Fibroblast of lung (primary cell): Measurements from ENCODE around the gene ADGRL2. TPM values are rescaled to one million over a fixed set of nuclear protein-coding genes. Genes with fewer than 3 reads are reported as not detected.

Experiments
- DNase-seq, 2 donors: peaks; one replicate each; pipeline versions ENCODE4 v3.0.0 to v3.0.0-alpha.2; 2010; ENCODE audit warnings: low read depth in 2 of 2
- H2AFZ ChIP-seq: 2 replicates; pipeline ENCODE4 v1.5.1; 2012; ENCODE audit warnings: low read length, control low read depth, inconsistent platforms
- H3K27ac ChIP-seq: 2 replicates; pipeline ENCODE4 v1.5.1; 2011; ENCODE audit warnings: low read length, control low read depth; ENCODE audit not compliant: insufficient read depth
- H3K27me3 ChIP-seq: 2 replicates; pipeline ENCODE4 v1.5.1; 2011; ENCODE audit warnings: mild to moderate bottlenecking, low read length; ENCODE audit not compliant: control insufficient read depth, insufficient read depth
- H3K36me3 ChIP-seq: 2 replicates; pipeline ENCODE4 v1.5.1; 2011; ENCODE audit warnings: low read length; ENCODE audit not compliant: control insufficient read depth, insufficient read depth
- H3K4me1 ChIP-seq: 2 replicates; pipeline ENCODE4 v1.5.1; 2011; ENCODE audit warnings: low read length; ENCODE audit not compliant: control insufficient read depth, insufficient read depth; ENCODE audit errors: extremely low read depth
- H3K4me2 ChIP-seq: 2 replicates; pipeline ENCODE4 v1.5.1; 2011; ENCODE audit warnings: low read length, control low read depth; ENCODE audit not compliant: insufficient read depth; ENCODE audit errors: extremely low read depth
- H3K4me3 ChIP-seq, 4 experiments: fragments of 200-600 bp in 1 of 4; sonication (generic) in 1 of 4; replicated peaks in 1 of 4; 2 replicates each; pipeline ENCODE4 v1.5.1; 2011 to 2016; ENCODE audit warnings: low read length in 4 of 4, low read depth in 3 of 4, mild to moderate bottlenecking in 3 of 4, control low read depth in 2 of 4, inconsistent platforms in 1 of 4, mixed read lengths in 1 of 4; ENCODE audit not compliant: insufficient read depth in 1 of 4; ENCODE audit errors: control extremely low read depth in 1 of 4
- H3K79me2 ChIP-seq: 2 replicates; pipeline ENCODE4 v1.5.1; 2012; ENCODE audit warnings: mild to moderate bottlenecking, low read length, inconsistent platforms; ENCODE audit not compliant: control insufficient read depth, insufficient read depth
- H3K9ac ChIP-seq: 2 replicates; pipeline ENCODE4 v1.5.1; 2011; ENCODE audit warnings: mild to moderate bottlenecking, low read length, control low read depth; ENCODE audit not compliant: insufficient read depth
- H3K9me3 ChIP-seq: 2 replicates; pipeline ENCODE4 v1.5.1; 2012; ENCODE audit warnings: low read depth, low read length; ENCODE audit not compliant: control insufficient read depth, insufficient read depth
- H4K20me1 ChIP-seq: 2 replicates; pipeline ENCODE4 v1.5.1; 2011; ENCODE audit warnings: low read length; ENCODE audit not compliant: control insufficient read depth, insufficient read depth; ENCODE audit errors: extremely low read depth
- CTCF ChIP-seq, 2 donors: IDR thresholded peaks in 1 of 2; conservative IDR thresholded peaks in 1 of 2; 1 replicate in 1 of 2; 2 replicates in 1 of 2; pipeline ENCODE4 v1.5.1; 2011 to 2012; ENCODE audit warnings: low read length in 2 of 2, control low read depth in 1 of 2, inconsistent platforms in 1 of 2, low read depth in 1 of 2, mild to moderate bottlenecking in 1 of 2
- EZH2 ChIP-seq: IDR thresholded peaks from 2 replicates; pipeline ENCODE4 v1.5.1; 2012; ENCODE audit warnings: low read length, control low read depth, mild to moderate bottlenecking; ENCODE audit errors: missing control alignments
- polyA plus RNA-seq, 2 donors: library from polyadenylated mRNA; depleted of rRNA in 1 of 2; stranded (reverse) in 1 of 2; unstranded in 1 of 2; fragments of >200 nt; gene quantifications; 2 replicates each; pipeline ENCODE4 v1.2.1, GENCODE V29; 2011 to 2012; ENCODE audit warnings: missing spikeins in 1 of 2
- total RNA-seq: library from RNA; depleted of rRNA; stranded (reverse); fragments of >200 nt; gene quantifications from 2 replicates; pipeline ENCODE4 v1.2.1, GENCODE V29; 2014

The ADGRL2 gene
- total and polyA plus RNA-seq, 2 donors (not counting 1 experiment from before 2014, with no cell fraction given): 74.1 to 196 TPM

- H3K4me1 ChIP-seq: no peaks in the 10 kb centered on the region
- no peak overlapping the region for H3K4me3 ChIP-seq
- TF ChIP-seq EZH2: no peak
- TF ChIP-seq CTCF (conservative IDR thresholded peaks at IDR 0.05 in 1 of 2, IDR thresholded peaks at IDR 0.05 in 1 of 2; ENCODE audit: low read depth in 1 of 2, low read length in 2 of 2): no peak
- H3K79me2 ChIP-seq: peaks cover 6% of the 10 kb centered on the region
- no peak overlapping the region for H2AFZ ChIP-seq
- H3K4me2 ChIP-seq: no peak overlapping the region
- no peaks in the 10 kb centered on the region for H3K9me3 ChIP-seq
- H3K27ac ChIP-seq: no peak overlapping the region
- no peaks in the 10 kb centered on the region for H4K20me1 ChIP-seq
- H3K36me3 ChIP-seq: no peaks in the 10 kb centered on the region
- H3K27me3 ChIP-seq: no peaks in the 10 kb centered on the region
- H3K9ac ChIP-seq: no peak overlapping the region
- DNase-seq: no peak
Observed at GRCh38 chr1:81846630-81847029, 45.9 kb downstream of the ADGRL2 start.

DNA sequence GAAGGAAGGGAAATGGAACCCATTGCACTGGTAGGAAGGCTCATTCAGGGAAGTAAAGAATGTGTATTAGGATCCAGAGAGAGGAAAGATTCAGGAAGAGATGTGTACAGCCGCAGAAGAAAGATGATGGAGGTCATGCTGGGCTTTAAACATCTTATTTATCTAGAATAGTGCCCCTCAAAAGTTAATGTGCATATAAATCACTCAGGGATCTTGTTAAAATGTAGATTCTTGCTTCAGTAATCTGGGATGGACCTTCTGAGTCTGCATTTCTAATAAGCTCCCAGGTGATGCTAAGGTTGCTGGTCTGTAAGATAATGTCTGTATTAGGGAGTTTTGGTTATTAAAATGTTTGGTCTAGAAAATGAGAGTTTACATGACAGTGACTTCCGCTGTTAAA lies 46.3 kb downstream of the ADGRL2 start:
- Histone ChIP-seq H3K4me2 (no peak overlapping the region), H3K27me3 (no peaks in the 10 kb centered on the region), H3K79me2 (peaks cover 2% of the 10 kb centered on the region), H3K4me1 (no peaks in the 10 kb centered on the region), H3K36me3 (no peaks in the 10 kb centered on the region), H4K20me1 (no peaks in the 10 kb centered on the region), H3K9ac (no peak overlapping the region), H3K9me3 (no peaks in the 10 kb centered on the region), H3K4me3 (no peak overlapping the region), H2AFZ (no peak overlapping the region), H3K27ac (no peak overlapping the region)
- TF ChIP-seq CTCF (conservative IDR thresholded peaks at IDR 0.05 in 1 of 2, IDR thresholded peaks at IDR 0.05 in 1 of 2; ENCODE audit: low read depth in 1 of 2, low read length in 2 of 2) (no peak), EZH2 (no peak)
- no peak for DNase-seq

GRCh38 chr1:81848880-81849682 lies 48.3 kb downstream of the ADGRL2 start:
- H3K4me1 ChIP-seq: no peaks in the 10 kb centered on the region
- TF ChIP-seq CTCF (conservative IDR thresholded peaks at IDR 0.05 in 1 of 2, IDR thresholded peaks at IDR 0.05 in 1 of 2; ENCODE audit: low read depth in 1 of 2, low read length in 2 of 2): no peak
- no peak for TF ChIP-seq EZH2
- H3K9ac ChIP-seq: no peak overlapping the region
- no peak overlapping the region for H3K4me2 ChIP-seq
- H2AFZ ChIP-seq: no peak overlapping the region
- H3K36me3 ChIP-seq: no peaks in the 10 kb centered on the region
- peaks cover 4% of the 10 kb centered on the region for H3K79me2 ChIP-seq
- DNase-seq: no peak
- no peaks in the 10 kb centered on the region for H3K27me3 ChIP-seq
- no peak overlapping the region for H3K27ac ChIP-seq
- H3K9me3 ChIP-seq: no peaks in the 10 kb centered on the region
- no peaks in the 10 kb centered on the region for H4K20me1 ChIP-seq
- no peak overlapping the region for H3K4me3 ChIP-seq
